HG02623 (cell line): ENCODE data around the gene EPHB3.
"Not testable (repeated sequence)": the region's sequence is repeated elsewhere in the genome, so short reads cannot be mapped to it uniquely, and the experiment has no call there.

ENCODE experiments used
- ATAC-seq: cut with Tn5 transposase; IDR thresholded peaks from one replicate; pipeline ENCODE4 v1.9.1; 2021; ENCODE audit warnings: moderate library complexity; ENCODE audit not compliant: unreplicated experiment

The EPHB3 gene

GRCh38 chr3:184618811-184619210 lies 57.2 kb downstream of the EPHB3 start:
- no peak for ATAC-seq

DNA sequence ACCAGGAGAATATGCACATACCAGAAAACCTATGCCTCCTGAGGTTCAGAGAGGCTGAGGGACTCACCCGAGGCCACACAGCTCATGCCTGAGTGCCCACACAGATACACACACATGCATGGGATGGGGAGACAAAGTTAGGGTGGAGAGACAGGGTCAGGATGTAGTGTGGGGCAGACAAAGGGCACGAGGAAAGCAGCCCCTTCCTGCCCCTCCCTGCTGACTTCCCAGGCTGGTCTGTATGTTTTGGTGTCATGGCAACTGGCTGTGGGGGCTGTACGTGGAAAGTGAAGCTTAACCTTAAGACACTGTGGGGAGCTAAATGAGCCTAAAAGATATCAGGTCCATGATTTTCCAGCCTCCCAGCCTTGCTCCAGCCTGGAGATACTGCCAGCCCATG lies 57.8 kb downstream of the EPHB3 start:
- ATAC-seq = no peak

DNA sequence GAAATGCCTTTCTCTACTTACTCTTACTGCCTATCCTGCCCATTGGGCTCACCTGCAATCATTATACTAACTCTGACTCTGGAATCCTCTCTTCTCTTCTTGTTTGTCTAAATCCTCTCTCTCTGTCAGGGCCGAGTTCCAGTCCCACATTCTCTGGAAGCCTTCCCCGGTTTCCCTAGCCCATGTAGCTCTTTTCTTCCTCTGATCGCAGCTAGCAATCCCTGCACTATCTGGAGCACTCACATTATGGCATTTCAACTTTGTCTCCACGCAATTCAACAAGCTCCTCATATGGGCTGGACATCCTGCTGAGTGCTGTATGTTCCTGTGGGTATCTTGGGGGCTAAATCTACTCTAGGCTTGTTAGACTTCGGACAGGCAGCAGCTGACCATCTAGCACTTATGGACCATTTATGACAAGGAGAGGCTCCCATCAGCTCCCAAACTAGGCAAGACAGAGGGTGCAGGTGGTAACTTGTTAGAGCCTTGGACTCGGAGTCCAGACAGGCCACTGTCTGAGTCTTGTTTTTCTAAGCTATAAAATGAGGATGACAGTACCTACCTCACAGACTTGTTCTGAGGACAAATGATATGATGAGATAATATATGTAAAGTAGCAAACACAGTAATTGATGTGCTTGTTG lies 58.3 kb downstream of the EPHB3 start:
- ATAC-seq = no peak

DNA sequence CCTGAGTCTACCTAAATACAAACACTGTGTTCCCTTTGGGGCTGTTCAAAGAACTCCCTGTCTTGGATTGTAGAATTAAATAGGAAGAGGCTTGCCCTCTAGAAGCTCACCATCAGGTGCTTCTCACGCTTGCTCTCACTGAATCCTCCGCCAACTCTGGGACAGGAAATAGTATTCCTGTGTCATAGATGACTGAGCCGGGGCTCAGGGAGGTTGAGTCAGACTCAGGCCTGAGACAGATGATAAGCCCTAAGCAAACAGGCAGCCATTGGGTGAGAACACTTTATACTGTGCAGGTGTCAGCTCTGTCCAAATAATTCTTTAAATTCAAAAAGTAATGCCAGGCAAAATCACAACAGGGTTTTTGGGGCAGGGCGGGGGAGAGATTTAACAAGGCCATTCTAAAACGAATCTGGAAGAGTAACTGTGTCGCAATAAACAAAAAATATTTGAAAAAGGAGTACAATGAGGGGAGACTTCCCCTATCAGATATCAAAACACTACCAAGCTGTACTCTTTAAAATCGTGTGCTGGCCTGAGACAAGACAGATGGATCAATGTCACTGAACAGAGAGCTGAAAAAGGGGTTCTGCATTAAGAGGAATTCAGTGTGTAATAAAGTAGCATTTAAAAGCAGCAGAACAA lies 59.0 kb downstream of the EPHB3 start:
- ATAC-seq = no peak

DNA sequence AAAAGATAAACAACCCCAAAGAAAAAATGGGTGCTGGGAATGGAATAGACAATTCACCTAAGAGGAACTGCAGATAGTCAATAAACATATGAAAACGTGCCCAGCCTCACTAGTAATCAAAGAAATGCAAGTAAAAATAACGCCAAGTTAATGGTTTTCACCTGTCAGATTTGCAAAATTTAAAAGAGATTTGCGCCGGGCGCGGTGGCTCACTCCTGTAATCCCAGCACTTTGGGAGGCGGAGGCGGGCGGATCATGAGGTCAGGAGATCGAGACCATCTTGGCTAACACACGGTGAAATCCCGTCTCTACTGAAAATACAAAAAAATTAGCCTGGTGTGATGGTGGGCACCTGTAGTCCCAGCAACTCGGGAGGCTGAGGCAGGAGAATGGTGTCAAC lies 60.6 kb downstream of the EPHB3 start:
- ATAC-seq = not testable (repeated sequence)

- no peak for ATAC-seq
Observed at GRCh38 chr3:184626923-184627322, 65.3 kb downstream of the EPHB3 start.

DNA sequence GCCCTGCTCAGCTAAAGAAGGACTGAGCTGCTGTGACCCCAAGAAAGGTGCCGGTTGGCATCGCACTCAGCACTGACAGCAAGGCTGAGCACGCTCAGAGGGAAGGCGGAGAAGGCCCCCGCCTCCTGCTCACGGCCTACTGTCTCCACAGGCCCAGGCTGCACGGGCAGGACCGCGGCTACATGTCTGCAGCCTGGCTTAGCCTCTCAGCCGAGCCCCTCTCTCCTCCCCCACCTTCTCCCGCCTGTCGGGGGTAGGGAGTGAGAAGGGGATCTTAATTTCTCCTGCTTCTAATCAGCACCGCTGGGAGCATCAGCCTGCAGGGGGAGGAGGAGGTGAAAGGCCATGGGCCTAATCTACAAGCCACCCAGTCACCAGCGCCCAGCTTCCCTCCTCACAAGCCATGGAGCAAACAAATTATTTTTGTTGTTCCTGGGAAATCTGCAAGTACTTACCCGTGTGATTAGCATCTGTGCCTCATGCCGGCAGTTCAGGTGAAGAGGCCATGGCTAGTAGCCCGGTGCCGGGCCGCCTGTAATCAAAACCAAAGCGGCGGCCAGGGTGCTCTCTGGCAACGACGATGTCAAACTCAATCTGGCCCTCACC lies 68.1 kb downstream of the EPHB3 start:
- no peak for ATAC-seq

GRCh38 chr3:184630861-184631471 lies 69.4 kb downstream of the EPHB3 start:
- ATAC-seq = no peak

- no peak for ATAC-seq
Observed at GRCh38 chr3:184631472-184631861, 69.9 kb downstream of the EPHB3 start.
